DND-41 (cell line): ENCODE measurements around the gene ARHGEF12.

Source experiments
- ATAC-seq: fragments of 200-7000 bp; cut with Tn5 transposase; 3 replicates; pipeline ENCODE4 v1.9.1; 2021; ENCODE audit warnings: low read depth; ENCODE audit not compliant: insufficient read depth
- DNase-seq: peaks from one replicate; pipeline ENCODE4 v3.0.0-alpha.2; 2020
- H2AFZ ChIP-seq: 2 replicates; pipeline ENCODE4 v1.6.0; 2012; ENCODE audit warnings: low read depth, low read length
- H3K27ac ChIP-seq: 2 replicates; pipeline ENCODE4 v1.5.1; 2012; ENCODE audit warnings: low read length, inconsistent platforms
- H3K27me3 ChIP-seq: fragments of 200-600 bp; sonication (generic); 2 replicates; pipeline ENCODE4 v1.6.0; 2012; ENCODE audit warnings: low read length, mild to moderate bottlenecking, inconsistent platforms; ENCODE audit not compliant: insufficient read depth, poor library complexity
- H3K36me3 ChIP-seq: 2 replicates; pipeline ENCODE4 v1.5.1; 2012; ENCODE audit warnings: low read length, inconsistent platforms; ENCODE audit not compliant: insufficient read depth
- H3K4me1 ChIP-seq: 2 replicates; pipeline ENCODE4 v1.5.1; 2012; ENCODE audit warnings: mild to moderate bottlenecking, low read length; ENCODE audit not compliant: insufficient read depth
- H3K4me2 ChIP-seq: 2 replicates; pipeline ENCODE4 v1.6.0; 2012; ENCODE audit warnings: mild to moderate bottlenecking, moderate library complexity, low read length, inconsistent platforms; ENCODE audit not compliant: insufficient read depth
- H3K4me3 ChIP-seq, 2 experiments: fragments of 200-600 bp in 1 of 2; shearing (Covaris generic) in 1 of 2; 2 replicates each; pipeline ENCODE4 v1.5.1; 2012 to 2016; ENCODE audit warnings: inconsistent platforms in 2 of 2, low read length in 2 of 2, mild to moderate bottlenecking in 2 of 2, low read depth in 1 of 2, moderate library complexity in 1 of 2
- H3K79me2 ChIP-seq: 2 replicates; pipeline ENCODE4 v1.6.0; 2012; ENCODE audit warnings: low read length, inconsistent platforms; ENCODE audit not compliant: insufficient read depth
- H3K9ac ChIP-seq: 2 replicates; pipeline ENCODE4 v1.6.0; 2012; ENCODE audit warnings: low read depth, mild to moderate bottlenecking, inconsistent platforms, low read length, moderate library complexity
- H3K9me3 ChIP-seq: 2 replicates; pipeline ENCODE4 v1.5.1; 2012; ENCODE audit warnings: low read length, moderate library complexity, mild to moderate bottlenecking, inconsistent platforms; ENCODE audit not compliant: insufficient read depth, severe bottlenecking
- H4K20me1 ChIP-seq: 2 replicates; pipeline ENCODE4 v1.6.0; 2012; ENCODE audit warnings: low read length; ENCODE audit not compliant: insufficient read depth
- CTCF ChIP-seq: IDR thresholded peaks from 2 replicates; pipeline ENCODE4 v1.5.1; 2012; ENCODE audit warnings: borderline replicate concordance, low read length, moderate library complexity, mild to moderate bottlenecking; ENCODE audit not compliant: poor library complexity, severe bottlenecking; ENCODE audit errors: extremely low read depth
- EZH2 ChIP-seq: IDR thresholded peaks from 3 replicates; pipeline ENCODE4 v1.6.1; 2012; ENCODE audit warnings: borderline replicate concordance, low read depth, mild to moderate bottlenecking, moderate library complexity, low read length, inconsistent platforms; ENCODE audit not compliant: severe bottlenecking

Gene ARHGEF12

GRCh38 chr11:120332822-120333716, 3.1 kb upstream of the ARHGEF12 start:
- Histone ChIP-seq H3K9me3 (no peaks in the 10 kb centered on the region), H3K9ac (no peak overlapping the region), H3K4me2 (no peak overlapping the region), H3K36me3 (no peaks in the 10 kb centered on the region), H3K79me2 (no peaks in the 10 kb centered on the region), H3K27me3 (peaks cover 54% of the 10 kb centered on the region), H3K27ac (no peak overlapping the region), H3K4me3 (no peak overlapping the region), H2AFZ (no peak overlapping the region), H3K4me1 (no peaks in the 10 kb centered on the region), H4K20me1 (peaks cover 26% of the 10 kb centered on the region)
- no peak for ATAC-seq
- no peak for DNase-seq
- TF ChIP-seq CTCF (no peak), EZH2 (no peak)

- H3K79me2 ChIP-seq = no peaks in the 10 kb centered on the region
- DNase-seq (no peak), ATAC-seq (no peak)
- no peak overlapping the region for H2AFZ ChIP-seq
- TF ChIP-seq CTCF (no peak), EZH2 (no peak)
- peaks cover 29% of the 10 kb centered on the region for H4K20me1 ChIP-seq
- no peak overlapping the region for H3K4me3 ChIP-seq
- no peaks in the 10 kb centered on the region for H3K36me3 ChIP-seq
- H3K27me3 ChIP-seq = peaks cover 60% of the 10 kb centered on the region
- H3K27ac ChIP-seq = no peak overlapping the region
- no peak overlapping the region for H3K9ac ChIP-seq
- H3K4me2 ChIP-seq = no peak overlapping the region
- H3K9me3 ChIP-seq = no peaks in the 10 kb centered on the region
- no peaks in the 10 kb centered on the region for H3K4me1 ChIP-seq
Observed at GRCh38 chr11:120333801-120334200, 2.4 kb upstream of the ARHGEF12 start.

- H3K79me2 ChIP-seq = no peaks in the 10 kb centered on the region
- no peak overlapping the region for H3K4me3 ChIP-seq
- TF ChIP-seq EZH2 = no peak
- no peak for TF ChIP-seq CTCF
- no peak overlapping the region for H3K9ac ChIP-seq
- H2AFZ ChIP-seq = no peak overlapping the region
- H3K9me3 ChIP-seq = no peaks in the 10 kb centered on the region
- no peak overlapping the region for H3K27ac ChIP-seq
- no peak for ATAC-seq
- H4K20me1 ChIP-seq = peaks cover 30% of the 10 kb centered on the region
- no peak for DNase-seq
- H3K27me3 ChIP-seq = peaks cover 59% of the 10 kb centered on the region
- H3K36me3 ChIP-seq = no peaks in the 10 kb centered on the region
- no peak overlapping the region for H3K4me2 ChIP-seq
- no peaks in the 10 kb centered on the region for H3K4me1 ChIP-seq
Observed at GRCh38 chr11:120334332-120334731, 1.9 kb upstream of the ARHGEF12 start.
